OCI-LY1 (cell line): ENCODE measurements around the gene TCIRG1.

ENCODE experiments used
- H2AFZ ChIP-seq: fragments of 200-600 bp; sonication (generic), shearing (Covaris generic); 2 replicates; pipeline ENCODE4 v1.6.0; 2014; ENCODE audit warnings: antibody characterized with exemption, mild to moderate bottlenecking, low read length
- H3F3A ChIP-seq: fragments of 200-600 bp; sonication (generic), shearing (Covaris generic); 2 replicates; pipeline ENCODE4 v1.6.0; 2014; ENCODE audit warnings: mild to moderate bottlenecking, antibody characterized with exemption, low read length, moderate library complexity; ENCODE audit not compliant: insufficient read depth
- H3K27ac ChIP-seq: fragments of 200-600 bp; sonication (generic); 2 replicates; pipeline ENCODE4 v1.5.1; 2014; ENCODE audit warnings: low read length, mixed run types, mild to moderate bottlenecking, low read depth; ENCODE audit not compliant: poor library complexity, severe bottlenecking
- H3K27me3 ChIP-seq: fragments of 200-600 bp; sonication (generic); 2 replicates; pipeline ENCODE4 v1.6.0; 2014; ENCODE audit warnings: antibody characterized with exemption, mild to moderate bottlenecking, low read length, moderate library complexity; ENCODE audit not compliant: insufficient read depth
- H3K36me3 ChIP-seq: fragments of 200-600 bp; sonication (generic); 2 replicates; pipeline ENCODE4 v1.6.1; 2014; ENCODE audit warnings: mild to moderate bottlenecking, antibody characterized with exemption, low read length, moderate library complexity, mixed read lengths; ENCODE audit not compliant: insufficient read depth
- H3K4me1 ChIP-seq: fragments of 200-600 bp; sonication (generic); 2 replicates; pipeline ENCODE4 v1.5.1; 2014; ENCODE audit warnings: mild to moderate bottlenecking, low read length, moderate library complexity; ENCODE audit not compliant: insufficient read depth, severe bottlenecking
- H3K4me2 ChIP-seq: fragments of 200-600 bp; sonication (generic), shearing (Covaris generic); 2 replicates; pipeline ENCODE4 v1.6.1; 2014; ENCODE audit warnings: low read length
- H3K4me3 ChIP-seq: fragments of 200-600 bp; sonication (generic); 2 replicates; pipeline ENCODE4 v1.5.1; 2014; ENCODE audit warnings: low read length, low read depth, mild to moderate bottlenecking, mixed read lengths; ENCODE audit not compliant: poor library complexity, severe bottlenecking
- H3K79me2 ChIP-seq: fragments of 200-600 bp; shearing (Covaris generic); 2 replicates; pipeline ENCODE4 v1.6.1; 2016; ENCODE audit warnings: mixed run types, low read length, mixed read lengths; ENCODE audit not compliant: insufficient read depth
- H3K9ac ChIP-seq: fragments of 200-600 bp; sonication (generic), shearing (Covaris generic); 2 replicates; pipeline ENCODE4 v1.6.1; 2014; ENCODE audit warnings: mild to moderate bottlenecking, low read length, mixed read lengths
- H3K9me2 ChIP-seq: fragments of 200-600 bp; sonication (generic), shearing (Covaris generic); 2 replicates; pipeline ENCODE4 v1.6.1; 2014; ENCODE audit warnings: low read depth, mild to moderate bottlenecking, low read length, mixed read lengths
- H3K9me3 ChIP-seq: fragments of 200-600 bp; shearing (Covaris generic); 2 replicates; pipeline ENCODE4 v1.6.1; 2014; ENCODE audit warnings: low read length, mixed read lengths
- H4K20me1 ChIP-seq: fragments of 200-600 bp; sonication (generic), shearing (Covaris generic); 2 replicates; pipeline ENCODE4 v1.6.0; 2016; ENCODE audit warnings: mild to moderate bottlenecking, low read length; ENCODE audit not compliant: insufficient read depth
- EZH2 ChIP-seq: fragments of 200-600 bp; sonication (generic), shearing (Covaris generic); IDR thresholded peaks from 2 replicates; pipeline ENCODE4 v1.8.0; 2017; ENCODE audit warnings: borderline replicate concordance, mixed run types, mild to moderate bottlenecking, antibody characterized with exemption, low read length, moderate library complexity, mixed read lengths
- TF ChIP-seq, protein P1 (sequence below): fragments of 200-600 bp; sonication (generic), shearing (Covaris generic); IDR thresholded peaks from 2 replicates; pipeline ENCODE4 v1.5.1; 2017; ENCODE audit warnings: mild to moderate bottlenecking, antibody characterized with exemption, low read length, moderate library complexity, mixed read lengths

TCIRG1 gene

DNA sequence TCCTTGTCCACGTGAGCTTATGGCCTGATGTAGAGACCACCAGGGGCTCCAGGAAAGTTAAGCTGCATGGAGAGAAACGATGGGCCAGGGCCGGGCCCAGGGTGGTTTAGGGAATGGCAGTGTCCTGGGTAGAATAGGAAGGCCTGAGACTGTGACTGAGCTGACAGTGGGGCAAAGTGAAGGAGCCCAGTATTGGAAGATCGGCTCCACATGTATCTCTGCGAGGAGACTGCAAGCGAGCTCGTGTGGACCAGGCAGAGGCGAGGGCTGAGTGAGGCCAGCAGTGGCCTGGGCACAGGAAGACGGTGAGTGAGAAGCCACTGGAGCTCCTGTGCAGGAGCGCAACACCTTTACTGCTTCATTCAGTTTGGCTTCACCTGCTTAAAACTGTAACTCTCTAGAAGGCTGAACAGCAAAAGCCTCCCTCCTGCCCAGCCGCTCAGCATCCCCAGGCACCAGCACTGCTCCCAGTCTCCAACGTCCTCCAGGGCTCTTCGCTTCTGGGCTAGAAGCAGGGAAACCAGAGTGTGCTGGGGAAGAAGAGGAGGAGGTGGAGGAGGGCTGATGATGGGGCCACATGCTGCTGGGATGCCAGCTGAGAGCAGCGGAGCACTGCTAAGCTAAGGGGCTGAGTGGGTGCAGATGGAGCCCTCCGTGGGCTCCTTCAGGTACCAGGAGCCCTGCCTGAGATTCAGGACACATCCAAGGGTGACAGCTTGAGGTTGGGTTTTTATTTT, 13.5 kb downstream of the TCIRG1 start:
- Histone ChIP-seq H2AFZ (no peak overlapping the region), H3K9ac (no peak overlapping the region), H4K20me1 (no peaks in the 10 kb centered on the region), H3K27ac (no peak overlapping the region), H3K9me3 (no peaks in the 10 kb centered on the region), H3K36me3 (peaks cover 59% of the 10 kb centered on the region), H3K79me2 (no peaks in the 10 kb centered on the region), H3K4me3 (no peak overlapping the region), H3K27me3 (no peaks in the 10 kb centered on the region), H3F3A (no peaks in the 10 kb centered on the region), H3K9me2 (no peaks in the 10 kb centered on the region), H3K4me2 (no peak overlapping the region), H3K4me1 (no peaks in the 10 kb centered on the region)
- TF ChIP-seq, protein P1, sequence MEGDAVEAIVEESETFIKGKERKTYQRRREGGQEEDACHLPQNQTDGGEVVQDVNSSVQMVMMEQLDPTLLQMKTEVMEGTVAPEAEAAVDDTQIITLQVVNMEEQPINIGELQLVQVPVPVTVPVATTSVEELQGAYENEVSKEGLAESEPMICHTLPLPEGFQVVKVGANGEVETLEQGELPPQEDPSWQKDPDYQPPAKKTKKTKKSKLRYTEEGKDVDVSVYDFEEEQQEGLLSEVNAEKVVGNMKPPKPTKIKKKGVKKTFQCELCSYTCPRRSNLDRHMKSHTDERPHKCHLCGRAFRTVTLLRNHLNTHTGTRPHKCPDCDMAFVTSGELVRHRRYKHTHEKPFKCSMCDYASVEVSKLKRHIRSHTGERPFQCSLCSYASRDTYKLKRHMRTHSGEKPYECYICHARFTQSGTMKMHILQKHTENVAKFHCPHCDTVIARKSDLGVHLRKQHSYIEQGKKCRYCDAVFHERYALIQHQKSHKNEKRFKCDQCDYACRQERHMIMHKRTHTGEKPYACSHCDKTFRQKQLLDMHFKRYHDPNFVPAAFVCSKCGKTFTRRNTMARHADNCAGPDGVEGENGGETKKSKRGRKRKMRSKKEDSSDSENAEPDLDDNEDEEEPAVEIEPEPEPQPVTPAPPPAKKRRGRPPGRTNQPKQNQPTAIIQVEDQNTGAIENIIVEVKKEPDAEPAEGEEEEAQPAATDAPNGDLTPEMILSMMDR, result no peak
- no peak for TF ChIP-seq EZH2

DNA sequence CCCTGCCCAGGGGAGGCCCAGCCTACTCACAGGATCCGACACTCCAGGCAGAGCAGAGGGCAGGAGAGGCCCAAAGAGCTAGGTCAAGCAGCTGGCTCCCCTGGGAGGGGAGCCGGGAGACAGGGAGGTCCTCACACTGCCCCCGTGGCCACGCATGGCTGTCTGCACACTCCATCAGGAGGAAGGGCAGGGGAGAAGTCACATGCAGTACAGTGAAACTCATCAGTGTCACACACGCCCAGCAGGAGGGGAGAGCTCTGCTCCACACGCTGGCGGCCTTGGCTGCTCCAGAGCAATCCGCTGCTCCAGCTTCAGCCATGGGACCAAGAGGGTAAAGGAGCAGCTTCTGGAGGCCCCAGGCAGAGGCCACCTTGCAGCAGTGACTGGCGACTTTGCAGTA, 14.3 kb downstream of the TCIRG1 start:
- H4K20me1 ChIP-seq, result no peaks in the 10 kb centered on the region
- no peak overlapping the region for H2AFZ ChIP-seq
- no peaks in the 10 kb centered on the region for H3K9me2 ChIP-seq
- no peak overlapping the region for H3K27ac ChIP-seq
- no peaks in the 10 kb centered on the region for H3F3A ChIP-seq
- H3K4me2 ChIP-seq, result no peak overlapping the region
- no peaks in the 10 kb centered on the region for H3K27me3 ChIP-seq
- no peaks in the 10 kb centered on the region for H3K9me3 ChIP-seq
- H3K79me2 ChIP-seq, result no peaks in the 10 kb centered on the region
- TF ChIP-seq, protein P1, result no peak
- TF ChIP-seq EZH2, result no peak
- peaks cover 58% of the 10 kb centered on the region; the same call in 1 of the 2 replicates for H3K36me3 ChIP-seq
- H3K4me3 ChIP-seq, result no peak overlapping the region
- no peak overlapping the region for H3K9ac ChIP-seq
- no peaks in the 10 kb centered on the region for H3K4me1 ChIP-seq

DNA sequence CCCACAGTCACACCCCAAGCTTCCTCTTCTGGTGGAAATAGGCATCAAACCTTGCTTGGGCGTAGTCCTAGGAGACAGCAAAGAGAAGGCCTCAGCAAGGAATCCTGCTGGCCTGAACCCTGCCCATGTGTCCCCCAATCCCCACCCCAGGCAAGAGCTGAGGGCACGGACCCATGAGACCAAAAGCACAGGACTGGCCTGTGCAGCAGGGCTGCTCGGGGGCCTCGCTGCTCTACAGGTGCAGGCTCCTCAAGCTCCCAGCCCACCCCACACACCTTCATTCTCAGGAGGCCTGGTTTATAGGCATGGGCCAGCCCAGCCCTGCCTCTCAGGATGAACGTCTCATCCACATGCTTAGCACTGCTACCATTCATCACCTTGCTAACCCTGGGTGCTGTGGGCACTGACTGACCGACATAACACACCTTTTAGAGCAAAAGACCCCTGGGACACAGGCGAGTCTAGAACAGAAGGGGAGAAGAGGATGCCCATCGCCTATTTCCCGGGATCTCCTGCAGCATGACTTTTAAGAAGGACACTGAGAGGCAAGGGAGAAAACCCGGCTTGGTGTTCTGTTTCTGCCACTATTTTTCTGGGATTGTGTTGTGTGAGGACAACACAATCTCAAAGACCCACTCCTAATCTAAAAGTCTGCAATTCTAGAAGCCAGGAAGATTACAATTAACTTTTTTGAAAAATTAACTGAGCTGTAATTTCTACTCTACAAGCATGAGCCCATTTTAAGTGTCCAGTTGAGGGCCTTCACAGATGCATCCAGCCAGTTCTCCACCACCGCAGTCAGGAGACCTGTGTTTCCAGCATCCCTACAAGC, 15.4 kb downstream of the TCIRG1 start:
- Histone ChIP-seq H3K27me3 (no peaks in the 10 kb centered on the region), H3K36me3 (peaks cover 53% of the 10 kb centered on the region), H3K9me2 (no peaks in the 10 kb centered on the region), H3F3A (no peaks in the 10 kb centered on the region), H3K4me1 (no peaks in the 10 kb centered on the region), H3K4me3 (no peak overlapping the region), H3K9me3 (no peaks in the 10 kb centered on the region), H3K27ac (no peak overlapping the region), H3K79me2 (no peaks in the 10 kb centered on the region), H3K4me2 (no peak overlapping the region), H3K9ac (no peak overlapping the region), H4K20me1 (no peaks in the 10 kb centered on the region), H2AFZ (no peak overlapping the region)
- no peak for TF ChIP-seq EZH2
- TF ChIP-seq, protein P1, result no peak
